COR-L47 (cell line): Measurements from ENCODE around the gene ABR.
"Not testable (repeated sequence)": the region's sequence is repeated elsewhere in the genome, so short reads cannot be mapped to it uniquely, and the experiment has no call there.

Experiments used
- DNase-seq: peaks from one replicate; lab custom pipeline; 2025; lab: John Stamatoyannopoulos, UW

The ABR gene

DNA sequence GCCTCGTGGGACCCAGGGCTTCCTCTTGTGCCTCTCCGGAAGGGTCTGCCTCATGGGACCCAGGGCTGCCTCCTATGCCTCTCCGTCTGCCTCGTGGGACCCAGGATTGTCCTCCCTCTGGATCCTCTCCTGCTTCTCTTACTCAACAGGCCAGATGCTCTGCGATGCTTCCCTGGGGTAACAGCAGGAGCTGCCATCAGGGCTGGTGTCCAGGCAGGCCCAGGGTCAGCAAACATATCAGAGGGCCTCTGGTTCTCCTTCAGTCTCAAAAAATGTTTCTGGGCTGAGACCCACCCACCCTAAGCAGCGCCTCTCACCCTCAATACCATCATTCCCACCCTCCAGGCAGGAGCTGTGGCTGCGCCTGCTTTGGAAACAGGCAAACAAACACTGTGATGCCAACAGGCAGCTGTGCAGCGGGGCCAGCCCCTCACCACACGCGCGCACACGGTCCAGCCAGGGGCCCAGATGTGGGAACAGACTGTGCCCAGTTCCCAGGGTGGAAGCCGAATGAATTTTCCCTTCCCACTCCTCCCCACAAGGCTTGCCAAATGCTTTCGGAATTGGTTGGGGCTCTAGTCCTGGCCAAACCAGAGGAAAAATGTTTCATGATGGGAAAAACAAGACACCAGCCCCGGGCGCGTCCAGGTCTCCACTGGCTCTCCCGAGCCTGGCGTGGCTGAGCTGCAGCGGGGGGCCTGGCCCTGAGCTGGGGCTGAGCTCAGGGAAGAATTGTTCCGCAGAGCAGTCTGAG lies 171.6 kb downstream of the ABR start:
- no peak for DNase-seq

DNA sequence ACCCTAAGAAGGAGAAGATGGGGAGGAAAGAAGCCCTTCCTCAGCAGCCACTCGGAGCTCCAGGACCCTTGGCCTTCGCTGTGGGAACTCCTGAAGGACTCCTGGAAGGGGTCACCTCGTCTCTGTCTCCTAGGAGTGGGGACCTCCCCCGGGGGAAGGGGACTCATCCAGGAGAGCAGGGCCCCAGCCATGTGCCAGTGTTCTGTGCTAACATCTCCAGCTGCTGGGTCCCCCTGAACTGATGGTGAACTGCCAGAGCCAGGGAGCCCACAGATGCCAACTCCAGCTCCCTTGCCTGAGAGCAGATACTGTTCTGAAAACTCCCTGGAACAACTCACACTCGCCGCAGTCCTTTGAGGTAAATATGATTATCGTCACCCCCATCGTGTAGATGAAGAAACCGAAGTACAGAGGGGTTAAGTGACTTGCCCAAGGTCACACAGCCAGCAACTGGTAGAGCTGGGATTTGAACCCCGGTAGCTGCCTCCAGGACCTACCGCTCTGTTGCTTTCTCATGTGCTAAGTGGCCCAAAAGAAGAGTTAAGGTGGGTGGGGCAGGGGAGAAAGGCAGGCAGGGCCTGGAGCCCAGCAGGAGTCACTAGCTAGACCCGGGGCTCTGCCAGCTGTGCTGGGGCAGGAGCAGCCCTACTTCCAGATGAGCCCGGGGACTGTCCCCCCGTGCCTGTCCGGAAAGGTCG lies 172.3 kb downstream of the ABR start:
- DNase-seq, result no peak

DNA sequence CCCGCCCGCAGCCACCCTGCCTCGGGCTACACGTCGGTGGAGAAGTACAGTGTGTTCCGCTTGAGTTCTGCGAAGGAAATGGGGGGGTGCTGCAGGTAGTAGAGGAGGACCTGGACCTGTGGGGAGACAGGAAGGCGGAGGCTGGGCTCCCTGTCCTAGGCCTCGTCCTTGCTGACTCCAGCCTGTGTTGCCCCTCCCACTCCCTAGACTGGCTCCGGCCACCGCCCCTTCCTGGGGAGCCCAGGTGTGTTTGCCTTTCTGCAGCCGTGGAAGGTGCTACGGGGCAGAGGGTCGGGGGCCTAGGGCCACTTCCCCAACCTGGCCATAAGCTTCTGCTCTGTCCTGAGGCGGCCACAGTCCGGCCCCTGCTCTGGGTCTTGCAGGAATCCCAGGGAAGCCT lies 173.7 kb downstream of the ABR start:
- DNase-seq, result no peak

DNA sequence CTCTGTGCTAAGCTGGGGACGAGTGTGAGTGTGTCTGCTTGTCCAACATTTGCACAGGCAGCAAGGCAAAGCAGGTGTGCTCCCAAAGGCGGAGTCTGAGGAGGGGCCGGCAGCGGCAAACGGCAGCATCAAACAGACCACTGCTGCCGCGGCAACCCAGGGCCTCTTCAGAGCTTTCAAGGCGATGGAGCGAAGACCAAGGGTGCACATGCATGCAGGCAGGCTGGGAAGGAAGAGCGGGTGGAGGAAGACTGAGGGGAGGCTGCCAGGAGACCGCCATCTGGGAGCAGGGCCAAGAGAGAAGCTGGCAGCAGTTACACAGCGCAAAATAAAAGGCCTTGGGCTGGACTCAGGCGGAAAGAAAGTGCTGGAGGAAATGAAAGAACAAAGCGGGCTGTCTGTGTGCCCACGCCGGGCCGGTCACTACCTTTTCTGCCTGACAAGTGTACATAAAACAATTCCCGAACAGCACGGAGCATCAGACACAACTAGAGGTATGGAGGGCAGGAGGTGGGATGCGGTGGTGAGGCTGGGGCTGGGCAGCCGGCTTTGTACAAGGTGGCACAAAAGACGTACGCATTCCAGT lies 174.3 kb downstream of the ABR start:
- peak; percentile 45 for DNase-seq

DNA sequence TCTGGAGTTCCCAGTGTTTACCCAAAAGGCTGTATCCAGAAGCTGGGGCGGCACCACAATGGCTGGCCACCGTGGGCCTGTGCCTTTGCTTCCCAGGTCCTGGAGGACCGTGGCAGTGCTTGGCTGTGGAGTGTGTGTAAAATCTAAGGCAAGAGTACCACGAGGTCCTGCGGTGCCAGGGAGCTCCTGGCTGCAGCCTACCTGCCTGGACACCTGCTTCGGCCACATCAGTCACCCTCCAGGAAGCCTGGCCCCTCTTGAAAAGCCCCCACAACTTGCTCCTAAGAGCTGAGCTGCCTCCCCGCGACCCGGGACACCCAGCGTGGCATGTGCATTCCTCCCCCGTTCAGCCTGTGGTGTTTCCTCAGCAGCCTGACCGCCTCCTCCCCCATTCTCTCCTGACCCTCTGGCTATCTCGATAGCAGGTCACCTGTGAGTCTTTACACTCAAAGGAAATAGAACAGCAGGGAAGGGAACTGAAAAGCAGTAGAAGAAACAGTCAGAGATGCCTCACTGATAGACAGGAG lies 174.9 kb downstream of the ABR start:
- no peak for DNase-seq

DNA sequence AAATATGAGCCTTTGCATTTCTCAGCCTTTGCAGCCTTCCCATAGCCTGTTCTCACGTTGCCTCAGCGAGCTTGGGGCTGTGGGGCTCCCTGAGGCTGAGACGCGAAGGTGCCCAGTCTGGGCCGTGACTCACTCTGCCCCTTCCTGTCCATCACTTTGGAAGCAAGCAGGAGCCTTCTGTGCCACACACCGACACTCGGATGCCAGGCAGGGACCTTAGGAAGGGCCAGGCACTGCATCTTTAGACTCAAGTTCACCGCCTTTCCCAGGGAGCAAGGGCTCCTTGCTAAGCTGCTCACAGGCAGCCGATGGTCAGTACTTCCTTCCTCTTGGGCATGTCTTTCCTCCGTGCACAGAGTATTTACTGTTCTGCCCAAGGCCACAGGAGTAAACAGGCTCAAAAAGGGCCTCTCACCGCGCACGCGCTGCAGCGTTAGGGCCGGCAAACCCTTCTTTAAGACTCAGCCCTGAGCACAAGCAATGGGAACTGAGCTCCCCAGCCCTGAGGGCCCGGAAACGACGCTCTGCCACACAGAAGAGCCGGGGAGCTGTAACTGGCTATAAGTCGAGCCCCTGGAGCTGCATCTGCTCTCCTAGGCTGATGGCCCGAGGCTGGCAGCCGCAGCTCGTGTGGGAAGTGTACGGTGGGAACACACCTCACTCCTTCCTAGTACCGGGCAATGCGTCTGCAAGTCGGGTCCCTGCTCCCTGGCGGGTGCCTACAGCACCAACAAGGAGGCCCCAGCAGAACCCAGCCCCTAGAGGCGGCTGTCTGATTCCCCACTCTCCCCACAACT lies 175.6 kb downstream of the ABR start:
- no peak for DNase-seq

DNA sequence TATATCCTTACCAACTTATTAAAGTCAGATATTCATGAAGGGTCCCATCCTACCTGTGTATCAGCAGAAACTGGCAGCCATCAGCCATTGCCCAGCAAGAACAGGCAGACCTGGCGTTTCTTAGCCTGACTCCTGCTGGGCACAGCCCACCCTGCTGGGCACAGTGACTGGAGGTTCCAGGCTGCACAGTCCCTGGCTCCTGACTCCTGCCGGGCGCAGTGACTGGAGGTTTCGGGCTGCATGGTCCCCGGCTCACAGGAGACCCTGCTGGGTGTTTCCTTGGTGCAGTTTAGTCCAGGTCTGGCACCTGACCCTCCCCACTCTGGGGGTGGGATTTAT lies 176.2 kb downstream of the ABR start:
- DNase-seq, result no peak

DNA sequence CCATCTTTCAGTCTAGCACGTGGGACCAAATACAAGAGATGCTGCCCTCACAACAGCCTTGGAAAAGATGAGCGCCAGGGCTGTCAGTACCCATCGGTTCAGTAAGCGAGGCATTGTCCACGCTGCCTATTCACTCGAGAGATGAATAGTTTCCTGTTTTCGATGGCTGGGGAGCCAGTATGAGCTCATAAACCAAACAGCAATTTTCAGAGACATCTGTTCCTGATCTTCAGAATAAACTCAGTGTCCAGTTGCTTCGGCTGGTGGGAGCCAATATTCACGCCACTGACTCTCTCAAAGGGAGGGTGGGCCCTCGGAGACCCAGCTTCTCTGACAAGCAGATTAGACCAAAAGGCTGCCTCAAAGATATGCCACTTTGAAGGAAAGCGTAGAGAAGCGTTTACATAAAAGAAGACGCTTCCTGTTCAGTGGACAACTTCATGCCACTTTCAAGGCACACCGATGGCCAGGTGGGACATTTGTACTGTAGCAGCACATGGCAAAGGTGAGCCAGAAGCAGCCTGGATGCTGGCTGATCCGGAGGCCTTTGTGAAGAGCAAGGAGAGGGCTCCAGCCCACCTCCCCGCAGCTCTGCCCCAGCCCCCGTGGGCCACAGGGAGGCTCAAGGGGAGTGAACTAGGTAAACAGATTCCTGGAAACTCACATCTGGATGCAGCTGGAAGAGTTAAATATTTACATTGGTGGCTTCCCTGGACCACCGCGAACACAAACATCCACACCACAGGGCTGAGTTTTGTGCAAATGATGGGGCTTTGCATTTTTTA lies 176.8 kb downstream of the ABR start:
- no peak for DNase-seq

DNA sequence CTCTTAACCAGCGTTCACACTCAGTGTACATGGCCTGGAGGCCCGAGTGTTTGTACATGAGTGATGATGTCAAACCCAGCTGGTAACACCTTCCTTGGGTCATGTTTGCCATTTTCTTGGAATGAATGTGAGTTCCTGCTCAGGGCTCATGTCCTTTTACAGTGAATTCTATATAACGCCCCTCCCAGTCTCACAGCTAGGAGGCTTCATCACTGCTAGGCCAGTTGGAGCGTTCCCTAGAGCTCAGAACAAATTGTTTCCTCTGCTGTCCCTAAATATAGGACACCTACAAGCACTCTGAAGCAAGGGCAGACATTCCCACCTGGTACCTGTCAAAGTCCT lies 177.4 kb downstream of the ABR start:
- DNase-seq, result no peak

DNA sequence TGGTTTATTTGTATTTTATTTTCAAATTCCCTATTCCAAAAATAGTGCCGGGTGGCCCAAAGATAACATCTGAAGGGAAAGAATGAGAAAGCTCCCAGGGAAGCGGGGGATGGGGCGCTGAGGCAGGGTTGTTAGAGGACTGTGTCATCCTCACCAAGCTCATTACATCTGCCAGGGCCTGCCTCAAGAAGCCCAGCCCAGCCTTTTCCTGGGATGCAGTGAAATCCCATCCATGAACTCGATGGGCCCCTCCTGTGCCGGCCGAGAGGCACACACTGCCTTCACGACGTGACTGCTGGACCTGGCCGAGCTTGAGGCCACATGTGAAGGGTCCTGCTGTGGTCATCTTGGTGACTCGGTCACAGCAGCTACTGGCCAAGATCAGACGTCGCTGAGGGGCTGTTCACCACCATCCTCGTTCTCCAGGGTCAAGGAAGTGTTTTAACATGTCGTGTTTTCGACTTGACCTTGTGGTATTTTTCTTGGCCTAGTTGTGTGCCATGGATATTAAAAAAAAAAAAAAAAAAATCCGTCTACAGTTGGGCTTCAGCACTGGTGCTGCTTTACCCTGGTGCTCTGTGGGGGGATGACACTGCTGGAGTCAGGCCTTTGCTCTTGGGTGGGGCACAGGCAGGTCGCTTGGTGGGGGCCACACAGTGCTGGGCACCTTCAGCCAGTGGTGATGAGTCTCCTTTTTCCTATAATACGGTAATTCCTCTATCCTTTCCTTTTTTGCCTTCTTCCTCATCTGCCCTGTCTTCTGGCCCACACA lies 178.0 kb downstream of the ABR start:
- DNase-seq, result no peak

DNA sequence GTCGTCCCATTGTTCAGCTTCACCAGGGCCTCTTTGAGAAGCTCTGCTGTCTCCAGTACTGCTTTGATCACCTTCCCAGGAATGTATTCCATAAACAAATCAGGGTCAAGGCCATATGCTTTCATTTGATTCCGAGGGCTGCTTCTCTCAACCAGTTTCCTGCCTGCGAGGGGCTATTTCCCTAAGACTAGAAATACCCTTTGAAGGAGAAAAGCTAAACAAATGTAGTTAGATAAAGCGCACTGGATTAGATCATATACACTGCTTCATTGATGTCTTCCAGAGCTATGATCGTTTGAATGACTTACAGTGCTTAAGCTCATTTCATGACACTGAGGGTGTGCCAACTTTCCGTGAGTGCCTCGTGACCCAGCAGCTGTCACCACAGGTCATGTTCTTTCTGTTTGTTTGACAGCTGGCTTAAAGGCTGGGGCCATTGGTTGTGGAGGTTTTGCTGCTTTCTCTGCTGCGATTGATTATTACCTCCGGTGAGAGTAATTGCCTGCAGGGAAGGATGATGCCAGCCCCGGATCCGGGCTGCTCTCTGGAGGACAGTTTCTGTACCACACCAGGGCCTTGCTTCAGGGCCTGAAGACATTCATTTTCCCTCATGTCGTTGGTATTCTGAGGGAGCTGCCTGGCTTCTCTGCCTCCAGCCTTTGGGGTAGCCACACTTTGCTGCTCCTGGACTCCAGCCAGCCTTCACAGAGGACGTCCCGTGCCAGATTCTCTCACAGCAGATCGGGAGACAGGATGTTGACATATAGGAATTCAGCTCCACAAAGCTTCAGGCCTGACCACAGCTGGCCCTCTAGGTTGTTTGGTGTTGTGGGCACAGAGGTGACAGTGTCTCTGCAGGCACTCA lies 179.0 kb downstream of the ABR start:
- DNase-seq, result no peak

DNA sequence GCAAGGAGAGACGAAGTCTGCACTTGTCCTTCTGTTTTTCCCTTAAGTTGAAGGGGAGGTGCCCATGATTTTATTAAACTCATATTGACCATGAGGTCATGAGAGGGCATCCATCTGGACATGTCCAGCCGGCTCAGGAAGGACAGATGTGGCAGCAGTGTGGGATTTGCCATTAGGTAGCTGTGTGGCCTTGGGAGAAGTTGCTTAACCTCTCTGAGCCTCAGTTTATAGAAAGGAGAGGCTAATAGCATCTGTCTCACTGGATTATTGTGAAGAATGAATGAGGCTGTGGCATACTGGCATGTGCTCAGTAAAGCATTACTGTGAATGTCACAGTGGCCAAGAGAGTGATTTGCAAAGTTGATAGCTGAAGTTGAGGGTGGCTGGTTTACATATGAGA lies 181.7 kb downstream of the ABR start:
- no peak for DNase-seq

DNA sequence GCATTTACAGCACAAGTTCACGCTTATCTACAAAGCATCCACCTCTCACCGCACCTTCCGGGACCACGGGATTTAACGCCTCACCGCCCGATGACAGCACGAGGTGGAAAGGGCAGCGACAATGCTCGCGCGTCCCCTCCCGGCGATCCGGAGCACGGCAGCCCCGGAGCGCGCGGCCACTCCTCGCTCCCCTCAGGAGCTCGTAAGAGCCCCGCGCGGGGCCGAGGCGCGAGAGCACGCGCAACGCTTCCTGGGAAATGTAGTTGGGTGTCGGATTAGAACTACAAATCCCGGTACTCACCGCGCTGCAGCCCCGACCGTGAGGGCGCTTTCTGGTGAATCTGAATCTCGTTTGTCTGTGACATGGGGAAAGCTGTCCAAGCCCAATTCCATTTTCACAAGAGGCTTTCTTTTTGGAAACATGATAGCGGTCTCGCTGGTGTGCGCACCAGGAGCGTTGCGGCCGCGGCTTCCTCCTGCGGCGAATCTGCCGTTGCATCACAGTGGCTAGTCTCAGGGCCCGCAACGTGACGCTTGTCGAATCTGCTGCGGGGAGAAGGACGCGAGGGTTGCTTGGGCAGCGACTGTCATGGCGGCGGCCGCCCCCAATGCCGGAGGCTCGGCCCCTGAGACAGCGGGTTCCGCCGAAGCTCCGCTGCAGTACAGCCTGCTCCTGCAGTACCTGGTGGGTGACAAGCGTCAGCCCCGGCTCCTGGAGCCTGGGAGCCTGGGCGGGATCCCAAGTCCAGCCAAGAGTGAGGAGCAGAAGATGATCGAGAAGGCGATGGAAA lies 183.0 kb downstream of the ABR start, which contains the start of gene TIMM22:
Gene TIMM22, plus strand, starts transcription at position 576 of the 791 bp plus-strand sequence. Its CDS starts 14 bp downstream, at position 590.
- peak; percentile 90 for DNase-seq

DNA sequence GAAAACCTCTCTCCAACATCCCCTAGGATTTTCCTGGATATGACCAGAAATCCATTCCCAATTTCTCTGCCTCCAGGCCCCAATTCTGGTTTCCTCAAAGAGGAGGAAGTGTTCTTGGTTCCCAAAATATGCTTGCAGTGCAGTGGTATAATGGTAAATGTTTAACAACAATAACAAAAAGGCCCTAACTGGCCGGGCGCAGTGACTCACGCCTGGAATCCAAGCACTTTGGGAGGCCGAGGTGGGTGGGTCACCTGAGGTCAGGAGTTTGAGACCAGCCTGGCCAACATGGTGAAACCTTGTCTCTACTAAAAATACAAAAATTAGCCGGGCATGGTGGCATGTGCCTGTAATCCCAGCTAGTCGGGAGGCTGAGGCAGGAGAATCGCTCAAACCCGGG lies 184.5 kb downstream of the ABR start:
- DNase-seq, result not testable (repeated sequence)

DNA sequence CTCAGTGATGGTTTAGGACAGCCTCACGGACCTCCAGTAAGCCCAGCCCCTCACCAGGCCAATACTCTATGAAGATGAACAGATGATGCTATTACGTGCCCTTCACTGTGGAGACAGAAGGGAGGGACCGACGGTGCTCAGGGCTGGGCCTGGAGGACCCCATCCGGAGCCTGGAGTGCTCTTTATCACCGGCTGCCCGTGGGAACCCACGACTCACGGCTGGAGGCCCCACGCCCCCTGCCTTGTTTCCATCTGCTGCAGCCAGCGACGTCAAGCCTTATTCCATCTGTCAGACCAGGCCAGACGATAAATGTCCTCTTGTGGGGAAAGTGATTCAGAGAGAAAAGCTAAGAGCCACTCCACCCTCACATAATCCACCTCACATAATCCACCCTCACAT lies 186.8 kb downstream of the ABR start:
- no peak for DNase-seq

DNA sequence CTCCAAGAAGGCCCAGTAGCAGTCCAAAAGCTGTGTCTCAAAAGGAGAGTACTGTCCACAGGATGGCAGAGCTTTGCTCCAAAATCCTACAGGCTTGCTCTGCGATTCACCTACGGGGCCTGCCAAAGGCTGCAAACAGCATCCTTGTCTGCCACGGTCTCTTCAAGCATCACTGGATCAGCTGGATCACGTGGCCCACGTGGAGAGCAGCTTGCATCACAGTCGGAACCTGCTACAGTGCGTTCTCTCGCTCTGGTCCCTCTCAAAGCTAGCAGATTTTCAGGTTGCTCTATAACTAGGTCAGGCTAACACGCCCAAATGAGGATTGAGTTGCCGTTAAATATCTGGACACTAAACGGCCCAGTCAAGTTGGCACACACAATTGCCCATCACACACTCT lies 191.2 kb downstream of the ABR start:
- no peak for DNase-seq

DNA sequence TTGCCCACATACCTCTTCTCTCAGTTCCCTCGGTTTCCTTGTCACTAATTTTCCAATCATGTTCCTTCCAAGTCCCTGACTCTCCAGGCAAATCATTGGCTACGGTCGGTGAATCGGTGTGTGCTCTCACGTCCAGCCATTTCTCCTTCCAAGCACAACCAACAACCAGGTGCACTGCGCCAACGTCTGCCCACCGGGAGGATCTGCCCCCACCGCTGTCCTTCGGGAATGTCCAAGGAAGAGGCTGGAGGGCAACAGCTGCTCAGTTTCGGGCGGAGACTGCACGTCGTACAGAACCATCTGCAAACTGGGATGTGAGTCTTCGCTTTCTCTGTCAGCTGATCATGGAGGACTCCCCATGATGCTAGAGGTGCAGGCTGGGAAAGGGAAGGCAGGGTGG lies 191.8 kb downstream of the ABR start:
- DNase-seq, result no peak

DNA sequence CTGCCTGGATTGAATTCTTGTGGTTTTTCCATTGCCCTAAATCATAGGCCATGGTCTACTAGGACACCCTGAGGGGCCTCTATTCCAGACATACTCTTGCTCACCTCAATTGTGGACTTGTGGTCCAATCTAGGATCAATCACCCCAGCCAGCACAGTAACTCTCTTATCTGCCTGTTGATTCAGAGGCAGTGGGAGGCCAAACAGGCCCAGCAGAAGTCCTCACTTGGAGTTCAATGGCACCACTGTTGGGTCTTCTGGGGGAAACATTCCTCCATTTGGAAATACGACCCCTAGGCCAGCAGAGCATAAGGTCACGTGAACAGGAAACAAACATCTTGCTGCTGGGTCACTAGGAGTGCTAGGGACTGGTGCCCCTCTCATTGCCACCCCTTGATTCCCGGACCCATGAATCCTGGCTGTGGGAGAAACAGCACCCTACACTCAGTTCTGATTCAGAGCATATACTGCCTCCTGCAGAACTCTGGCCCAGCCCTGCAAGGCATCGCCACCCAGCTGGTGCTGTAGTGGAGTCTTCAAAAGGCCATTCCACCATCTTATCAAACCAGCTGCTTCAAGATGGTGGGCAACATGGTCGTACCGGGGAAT lies 193.4 kb downstream of the ABR start:
- DNase-seq, result no peak

DNA sequence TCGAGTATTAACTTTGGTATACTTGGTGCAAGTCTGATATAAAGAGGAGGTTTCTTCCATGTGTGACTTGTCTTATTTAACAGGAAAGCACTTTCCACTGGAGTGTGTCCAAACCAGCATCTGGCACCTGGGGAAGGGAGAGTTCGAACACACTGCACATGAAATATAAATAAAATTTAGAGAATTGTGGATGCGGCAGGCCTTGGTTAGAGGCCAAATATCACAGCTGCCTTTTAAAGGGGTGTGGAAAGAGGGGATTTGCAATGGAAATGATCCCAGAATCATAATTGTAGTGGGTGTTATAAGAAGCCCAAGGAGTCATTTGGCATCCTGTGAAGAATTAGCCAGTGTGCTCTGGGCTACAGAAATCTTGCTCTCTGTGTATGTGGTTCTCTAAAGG lies 195.9 kb downstream of the ABR start:
- DNase-seq, result no peak
